Smooth muscle cell (in vitro differentiated cells): ENCODE measurements around the gene SCGB1C1. TPM values are rescaled to one million over a fixed set of nuclear protein-coding genes. Genes with fewer than 3 reads are reported as not detected.

Source experiments
- DNase-seq: peaks from one replicate; lab custom pipeline; 2025; ENCODE audit not compliant: unreplicated experiment; lab: John Stamatoyannopoulos, UW
- H2AFZ ChIP-seq: fragments of 200-600 bp; sonication (generic); 2 replicates; pipeline ENCODE4 v1.6.0; 2016; ENCODE audit warnings: antibody characterized with exemption, low read depth, mild to moderate bottlenecking
- H3F3A ChIP-seq: fragments of 200-600 bp; sonication (generic); 2 replicates; pipeline ENCODE4 v1.6.0; 2017; ENCODE audit warnings: antibody characterized with exemption, low read depth
- H3K27ac ChIP-seq: fragments of 200-600 bp; sonication (generic); 2 replicates; pipeline ENCODE4 v1.5.1; 2016; ENCODE audit warnings: low read depth, mild to moderate bottlenecking
- H3K27me3 ChIP-seq: fragments of 200-600 bp; sonication (generic); 2 replicates; pipeline ENCODE4 v1.6.1; 2016; ENCODE audit warnings: low read depth, mild to moderate bottlenecking
- H3K36me3 ChIP-seq: fragments of 200-600 bp; sonication (generic); 2 replicates; pipeline ENCODE4 v1.5.1; 2016; ENCODE audit warnings: low read depth
- H3K4me1 ChIP-seq: fragments of 200-600 bp; sonication (generic); 2 replicates; pipeline ENCODE4 v1.5.1; 2016; ENCODE audit warnings: low read depth
- H3K4me2 ChIP-seq: fragments of 200-600 bp; sonication (generic); 2 replicates; pipeline ENCODE4 v1.6.0; 2016; ENCODE audit warnings: mild to moderate bottlenecking
- H3K4me3 ChIP-seq: fragments of 200-600 bp; sonication (generic); 2 replicates; pipeline ENCODE4 v1.5.1; 2016; ENCODE audit warnings: mild to moderate bottlenecking
- H3K79me2 ChIP-seq: fragments of 200-600 bp; sonication (generic); 2 replicates; pipeline ENCODE4 v1.6.0; 2016; ENCODE audit warnings: low read depth, mild to moderate bottlenecking
- H3K9ac ChIP-seq: fragments of 200-600 bp; sonication (generic); 2 replicates; pipeline ENCODE4 v1.6.0; 2016; ENCODE audit warnings: low read depth
- H3K9me3 ChIP-seq: fragments of 200-600 bp; sonication (generic); replicated peaks from 2 replicates; pipeline ENCODE4 v1.5.1; 2016; ENCODE audit warnings: low read depth
- H4K20me1 ChIP-seq: fragments of 200-600 bp; sonication (generic); 2 replicates; pipeline ENCODE4 v1.6.0; 2016; ENCODE audit warnings: low read depth
- WGBS: methylation state at CpG from one replicate; pipeline ENCODE4 v1.1.7; 2016; ENCODE audit warnings: low lambda C conversion rate; 5-methylcytosine and 5-hydroxymethylcytosine counted together
- polyA plus RNA-seq: library from polyadenylated mRNA; unstranded; fragments of >200 nt; fragmentation: Nextera tagmentation; extraction: Ambion mirVana; gene quantifications from 2 replicates; pipeline ENCODE4 v1.2.1, GENCODE V29; 2016
- total RNA-seq: library from RNA; depleted of rRNA; stranded (reverse); fragments of >200 nt; gene quantifications from 2 replicates; pipeline ENCODE4 v1.2.3, GENCODE V29; 2014
- TF ChIP-seq, protein P1 (sequence below): fragments of 200-600 bp; sonication (generic); IDR thresholded peaks from 2 replicates; pipeline ENCODE4 v1.5.1; 2017; ENCODE audit warnings: borderline replicate concordance, mild to moderate bottlenecking, antibody characterized with exemption; ENCODE audit not compliant: insufficient read depth, poor library complexity, severe bottlenecking

SCGB1C1 gene
- total and polyA plus RNA-seq, 2 experiments from 2014 or later: not detected

DNA sequence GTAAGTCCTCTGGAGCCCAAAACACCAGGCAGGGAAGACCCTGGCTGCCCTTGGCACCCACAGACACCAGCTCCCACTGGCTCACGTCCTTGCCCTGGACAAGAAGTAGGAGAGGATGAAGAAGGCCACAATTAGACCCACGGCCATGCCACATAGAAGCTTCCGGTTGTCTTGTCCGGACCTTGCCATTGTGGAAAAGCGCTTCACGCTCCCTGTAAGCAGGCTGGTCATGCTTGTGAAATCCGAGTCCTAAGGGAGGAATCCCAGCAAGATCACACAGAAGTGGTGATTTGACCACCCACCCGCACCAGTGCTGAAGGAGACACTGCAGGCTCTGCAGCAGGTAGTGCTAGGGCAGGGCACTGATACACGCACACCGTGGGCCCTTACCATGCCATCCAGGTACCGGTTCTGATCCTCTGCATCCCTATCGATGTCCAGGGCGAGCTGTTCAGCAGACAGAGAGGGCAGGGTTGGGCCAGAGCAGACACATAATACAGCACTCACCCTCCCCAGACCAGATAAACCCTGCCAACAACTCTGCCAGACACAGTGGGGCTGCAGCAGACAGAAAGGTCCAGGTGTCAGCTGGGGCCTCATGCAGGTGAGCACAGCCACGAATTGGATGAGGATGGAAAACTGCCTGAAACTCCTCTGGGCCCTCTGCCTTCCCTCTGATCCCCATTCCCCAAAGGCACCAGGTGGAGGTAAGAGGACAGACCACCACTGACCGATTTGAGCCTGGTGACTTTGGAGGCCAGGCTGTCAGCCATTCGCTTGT lies 12.5 kb downstream of the SCGB1C1 start:
- Histone ChIP-seq H3K27ac (no peak overlapping the region), H3K9me3 (no peaks in the 10 kb centered on the region), H3K4me3 (peak overlapping the region; percentile 94), H3K4me2 (peak overlapping the region; percentile 96), H3K4me1 (peaks cover 17% of the 10 kb centered on the region), H3K27me3 (no peaks in the 10 kb centered on the region), H3F3A (peaks cover 8% of the 10 kb centered on the region), H4K20me1 (peaks cover 74% of the 10 kb centered on the region), H3K36me3 (no peaks in the 10 kb centered on the region), H3K79me2 (peaks cover 67% of the 10 kb centered on the region), H2AFZ (no peak overlapping the region), H3K9ac (peak overlapping the region; percentile 95)
- WGBS: 94% methylated on average over 16 of the region's 16 CpGs
- DNase-seq: no peak
- TF ChIP-seq, protein P1, sequence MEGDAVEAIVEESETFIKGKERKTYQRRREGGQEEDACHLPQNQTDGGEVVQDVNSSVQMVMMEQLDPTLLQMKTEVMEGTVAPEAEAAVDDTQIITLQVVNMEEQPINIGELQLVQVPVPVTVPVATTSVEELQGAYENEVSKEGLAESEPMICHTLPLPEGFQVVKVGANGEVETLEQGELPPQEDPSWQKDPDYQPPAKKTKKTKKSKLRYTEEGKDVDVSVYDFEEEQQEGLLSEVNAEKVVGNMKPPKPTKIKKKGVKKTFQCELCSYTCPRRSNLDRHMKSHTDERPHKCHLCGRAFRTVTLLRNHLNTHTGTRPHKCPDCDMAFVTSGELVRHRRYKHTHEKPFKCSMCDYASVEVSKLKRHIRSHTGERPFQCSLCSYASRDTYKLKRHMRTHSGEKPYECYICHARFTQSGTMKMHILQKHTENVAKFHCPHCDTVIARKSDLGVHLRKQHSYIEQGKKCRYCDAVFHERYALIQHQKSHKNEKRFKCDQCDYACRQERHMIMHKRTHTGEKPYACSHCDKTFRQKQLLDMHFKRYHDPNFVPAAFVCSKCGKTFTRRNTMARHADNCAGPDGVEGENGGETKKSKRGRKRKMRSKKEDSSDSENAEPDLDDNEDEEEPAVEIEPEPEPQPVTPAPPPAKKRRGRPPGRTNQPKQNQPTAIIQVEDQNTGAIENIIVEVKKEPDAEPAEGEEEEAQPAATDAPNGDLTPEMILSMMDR: no peak

DNA sequence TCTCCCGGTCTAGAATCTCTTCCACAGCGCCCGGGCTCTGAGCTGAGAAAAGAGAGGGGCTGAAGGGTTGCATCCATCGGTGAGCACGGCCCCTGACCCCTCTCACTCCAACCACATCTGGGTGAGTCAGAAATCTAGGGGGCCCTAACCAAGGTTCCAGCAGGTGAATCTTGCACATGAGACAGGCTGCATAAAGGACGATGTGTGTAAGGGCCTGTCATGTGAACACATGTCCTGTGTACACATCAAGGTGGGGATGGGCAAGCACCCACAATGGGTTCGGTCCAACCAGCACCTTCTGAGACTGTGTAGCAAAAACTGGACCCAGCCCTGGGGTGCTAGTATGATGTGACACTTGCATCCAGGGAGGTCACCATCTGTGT lies 13.1 kb downstream of the SCGB1C1 start:
- H3K36me3 ChIP-seq: no peaks in the 10 kb centered on the region
- H3K4me2 ChIP-seq: peak overlapping the region; percentile 96
- H3K4me1 ChIP-seq: peaks cover 17% of the 10 kb centered on the region
- H3K27me3 ChIP-seq: no peaks in the 10 kb centered on the region
- H4K20me1 ChIP-seq: peaks cover 75% of the 10 kb centered on the region
- TF ChIP-seq, protein P1: no peak
- peak overlapping the region; percentile 95 for H3K9ac ChIP-seq
- peak overlapping the region; percentile 99 for H3K27ac ChIP-seq
- 98% methylated on average over 7 of the region's 7 CpGs for WGBS
- H3F3A ChIP-seq: peaks cover 8% of the 10 kb centered on the region
- no peak overlapping the region for H2AFZ ChIP-seq
- no peaks in the 10 kb centered on the region for H3K9me3 ChIP-seq
- peaks cover 72% of the 10 kb centered on the region for H3K79me2 ChIP-seq
- H3K4me3 ChIP-seq: peak overlapping the region; percentile 94
- no peak for DNase-seq

DNA sequence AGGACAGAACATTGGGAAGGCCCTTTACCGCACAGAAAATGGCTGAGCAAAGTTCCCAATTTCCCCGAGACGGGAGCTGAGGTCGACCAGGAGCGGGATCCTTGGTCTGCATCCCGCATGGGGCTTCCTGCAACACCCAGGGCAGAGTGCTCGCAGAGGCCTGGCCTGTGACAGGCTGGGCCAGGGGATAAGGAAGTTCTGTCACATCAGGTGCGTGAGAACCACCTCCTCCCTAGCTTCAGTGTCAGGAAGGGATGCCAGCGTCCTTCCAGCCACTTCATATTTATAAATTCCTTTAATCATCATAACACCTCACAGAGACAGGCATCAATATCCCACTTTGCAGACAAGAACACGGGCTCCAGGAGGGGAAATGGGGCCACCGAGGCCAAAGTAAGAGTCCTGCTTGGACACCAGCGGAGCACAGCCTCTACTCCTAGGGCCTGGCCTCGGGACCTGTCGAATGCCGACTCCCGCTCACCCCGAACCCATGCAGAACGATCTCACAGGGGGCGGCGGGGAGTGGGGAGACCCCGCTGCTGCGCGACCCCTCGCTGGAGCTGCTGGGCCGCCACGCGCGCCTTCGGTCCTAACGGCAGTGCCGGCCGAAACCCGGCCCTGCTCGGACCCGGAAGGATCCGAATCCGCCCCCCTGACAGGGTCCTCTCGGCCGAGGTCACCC lies 13.8 kb downstream of the SCGB1C1 start:
- peaks cover 78% of the 10 kb centered on the region for H4K20me1 ChIP-seq

More for the DNA sequence above, 13.8 kb downstream of the SCGB1C1 start:
- H3K9me3 ChIP-seq: no peaks in the 10 kb centered on the region
- H3K4me2 ChIP-seq: peak overlapping the region; percentile 96
- peaks cover 79% of the 10 kb centered on the region for H3K79me2 ChIP-seq
- TF ChIP-seq, protein P1: no peak
- H3K4me1 ChIP-seq: peaks cover 17% of the 10 kb centered on the region
- peak overlapping the region; percentile 94 for H3K4me3 ChIP-seq
- H2AFZ ChIP-seq: no peak overlapping the region
- DNase-seq: no peak
- no peaks in the 10 kb centered on the region for H3K36me3 ChIP-seq
- no peaks in the 10 kb centered on the region for H3K27me3 ChIP-seq
- H3K9ac ChIP-seq: peak overlapping the region; percentile 95
- WGBS: 13% methylated on average over 36 of the region's 39 CpGs
- peak overlapping the region; percentile 99 for H3K27ac ChIP-seq
- peaks cover 8% of the 10 kb centered on the region for H3F3A ChIP-seq
